Measurements from ENCODE around the gene KRT35. TPM values are rescaled to one million over a fixed set of nuclear protein-coding genes. Genes with fewer than 3 reads are reported as not detected.
A peak's percentile ranks its signal among the peaks of the same experiment; 100 is the strongest.

KRT35 gene
- total RNA-seq, 1 experiment from 2014 or later: not detected

GRCh38 chr17:41451154-41451728, 29.7 kb downstream of the KRT35 start:
- no peaks in the 10 kb centered on the region for H3K27me3 ChIP-seq (ENCODE audit: insufficient read depth, low read length)
- no peaks in the 10 kb centered on the region for H3K9me2 ChIP-seq (ENCODE audit: insufficient read depth)
- H3K79me2 ChIP-seq (ENCODE audit: insufficient read depth, low read length): no peaks in the 10 kb centered on the region
- no peak overlapping the region for H3K27ac ChIP-seq (ENCODE audit: low read depth, low read length)
- peak overlapping the region; percentile 21; the same call in 1 of the 2 replicates for H3K4me2 ChIP-seq (ENCODE audit: low read length)
- RAD21 ChIA-PET (ENCODE audit: low non-redundant PET in 1 of 2, low total read pairs in 2 of 2, uncharacterized antibody in 2 of 2, unreplicated experiment in 2 of 2): no interaction called here
- no peak overlapping the region for H2AFZ ChIP-seq (ENCODE audit: low read depth, low read length, poor library complexity, severe bottlenecking)
- no peaks in the 10 kb centered on the region for H3K36me3 ChIP-seq (ENCODE audit: control insufficient read depth in 1 of 2, insufficient read depth in 2 of 2, low read length in 2 of 2)
- no peak for TF ChIP-seq EZH2phosphoT487 (IDR thresholded peaks at IDR 0.05; ENCODE audit: borderline replicate concordance)
- TF ChIP-seq, protein P1, sequence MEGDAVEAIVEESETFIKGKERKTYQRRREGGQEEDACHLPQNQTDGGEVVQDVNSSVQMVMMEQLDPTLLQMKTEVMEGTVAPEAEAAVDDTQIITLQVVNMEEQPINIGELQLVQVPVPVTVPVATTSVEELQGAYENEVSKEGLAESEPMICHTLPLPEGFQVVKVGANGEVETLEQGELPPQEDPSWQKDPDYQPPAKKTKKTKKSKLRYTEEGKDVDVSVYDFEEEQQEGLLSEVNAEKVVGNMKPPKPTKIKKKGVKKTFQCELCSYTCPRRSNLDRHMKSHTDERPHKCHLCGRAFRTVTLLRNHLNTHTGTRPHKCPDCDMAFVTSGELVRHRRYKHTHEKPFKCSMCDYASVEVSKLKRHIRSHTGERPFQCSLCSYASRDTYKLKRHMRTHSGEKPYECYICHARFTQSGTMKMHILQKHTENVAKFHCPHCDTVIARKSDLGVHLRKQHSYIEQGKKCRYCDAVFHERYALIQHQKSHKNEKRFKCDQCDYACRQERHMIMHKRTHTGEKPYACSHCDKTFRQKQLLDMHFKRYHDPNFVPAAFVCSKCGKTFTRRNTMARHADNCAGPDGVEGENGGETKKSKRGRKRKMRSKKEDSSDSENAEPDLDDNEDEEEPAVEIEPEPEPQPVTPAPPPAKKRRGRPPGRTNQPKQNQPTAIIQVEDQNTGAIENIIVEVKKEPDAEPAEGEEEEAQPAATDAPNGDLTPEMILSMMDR (IDR thresholded peaks at IDR 0.05 in 2 of 3, conservative IDR thresholded peaks at IDR 0.05 in 1 of 3; ENCODE audit: borderline replicate concordance in 1 of 3, insufficient read depth in 1 of 3, low read depth in 2 of 3, low read length in 2 of 3): no peak
- no peak for TF ChIP-seq MAX (IDR thresholded peaks at IDR 0.05)
- TF ChIP-seq SIN3A (IDR thresholded peaks at IDR 0.05; ENCODE audit: low read depth): no peak
- TF ChIP-seq JUND (IDR thresholded peaks at IDR 0.05): no peak
- TF ChIP-seq SP1 (IDR thresholded peaks at IDR 0.05; ENCODE audit: low read depth): no peak
- TF ChIP-seq ELF1 (IDR thresholded peaks at IDR 0.05; ENCODE audit: borderline replicate concordance, low read depth): no peak
- no peak for TF ChIP-seq EGR1 (IDR thresholded peaks at IDR 0.05; ENCODE audit: low read depth)
- TF ChIP-seq CBX3 (IDR thresholded peaks at IDR 0.05; ENCODE audit: low read depth): no peak
- no peak for TF ChIP-seq FOSL1 (IDR thresholded peaks at IDR 0.05; ENCODE audit: low read depth)
- no peak for TF ChIP-seq POLR2A (IDR thresholded peaks at IDR 0.05; ENCODE audit: borderline replicate concordance, extremely low read depth, insufficient read depth, insufficient read length)
- peaks cover 2 to 24% of the 10 kb centered on the region in 2 experiments; a peak in 2 of 4 replicates for H3K4me1 ChIP-seq (ENCODE audit: control insufficient read depth in 1 of 2, insufficient read depth in 2 of 2, low read length in 2 of 2)
- POLR2A ChIA-PET: no interaction called here
- H4K20me1 ChIP-seq (ENCODE audit: insufficient read depth): no peaks in the 10 kb centered on the region
- H3K4me3 ChIP-seq (replicated peaks in 1 of 2; ENCODE audit: low read depth in 1 of 2, low read length in 2 of 2): no peak overlapping the region
- DNase-seq (ENCODE audit: low read depth, low spot score): no peak
- intact Hi-C loops (cut with micrococcal nuclease): no loop called here
- no peaks in the 10 kb centered on the region for H3K9me3 ChIP-seq (ENCODE audit: control insufficient read depth in 1 of 2, insufficient read depth in 1 of 2, low read depth in 1 of 2, low read length in 2 of 2)
- ATAC-seq: no peak
- CTCF ChIA-PET: interaction anchor here (1.1 kb wide), 1 partner anchor 98 kb away, joined by 3 read pairs; no protein-coding TSS in a partner anchor
- no peak overlapping the region for H3K9ac ChIP-seq (ENCODE audit: low read length)
- BruUV-seq (replicated peaks): no TSS peak

Measured in HCT116 (cell line).